Medulla oblongata (tissue), 1 donor: ENCODE results near the gene DUOXA1.
"Not testable (repeated sequence)": the region's sequence is repeated elsewhere in the genome, so short reads cannot be mapped to it uniquely, and the experiment has no call there.

Source experiments
- DNase-seq: peaks from one replicate; pipeline ENCODE4 v3.0.0-alpha.2; 2015; ENCODE audit errors: extremely low spot score

The DUOXA1 gene

GRCh38 chr15:45151998-45152828, 22.5 kb upstream of the DUOXA1 start:
- no peak for DNase-seq

GRCh38 chr15:45150997-45151396, 21.3 kb upstream of the DUOXA1 start:
- no peak for DNase-seq

GRCh38 chr15:45150481-45150880, 20.8 kb upstream of the DUOXA1 start:
- no peak for DNase-seq

- DNase-seq: no peak
Observed at GRCh38 chr15:45149060-45149459, 19.4 kb upstream of the DUOXA1 start.

- DNase-seq: no peak
Observed at GRCh38 chr15:45148076-45149059, 18.7 kb upstream of the DUOXA1 start.

- DNase-seq: no peak
Observed at GRCh38 chr15:45147606-45148005, 17.9 kb upstream of the DUOXA1 start.

- no peak for DNase-seq
Observed at GRCh38 chr15:45146405-45146804, 16.7 kb upstream of the DUOXA1 start.

- no peak for DNase-seq
Observed at GRCh38 chr15:45144775-45145174, 15.1 kb upstream of the DUOXA1 start.

GRCh38 chr15:45143946-45144345, 14.3 kb upstream of the DUOXA1 start:
- DNase-seq: no peak

GRCh38 chr15:45143056-45143455, 13.4 kb upstream of the DUOXA1 start:
- DNase-seq: no peak

- DNase-seq: no peak
Observed at GRCh38 chr15:45141386-45141785, 11.7 kb upstream of the DUOXA1 start.

GRCh38 chr15:45140557-45141250, 11.0 kb upstream of the DUOXA1 start:
- DNase-seq: no peak

- no peak for DNase-seq
Observed at GRCh38 chr15:45139770-45140169, 10.1 kb upstream of the DUOXA1 start.

GRCh38 chr15:45138814-45139765, 9.4 kb upstream of the DUOXA1 start:
- DNase-seq: no peak

GRCh38 chr15:45137703-45138102, 8.0 kb upstream of the DUOXA1 start:
- DNase-seq: no peak

- no peak for DNase-seq
Observed at GRCh38 chr15:45136378-45136764, 6.7 kb upstream of the DUOXA1 start.

GRCh38 chr15:45135705-45136377, 6.2 kb upstream of the DUOXA1 start:
- not testable (repeated sequence) for DNase-seq

GRCh38 chr15:45134682-45135604, 5.3 kb upstream of the DUOXA1 start:
- no peak for DNase-seq

GRCh38 chr15:45134046-45134445, 4.4 kb upstream of the DUOXA1 start:
- DNase-seq: no peak
